NCI-H2171 (cell line): ENCODE measurements around the gene ATP6V1B1.

Experiments used
- DNase-seq: peaks from one replicate; lab custom pipeline; 2025; lab: John Stamatoyannopoulos, UW

ATP6V1B1 gene

GRCh38 chr2:70901227-70902066 lies 34.3 kb upstream of the ATP6V1B1 start:
- peak; percentile 40 for DNase-seq

DNA sequence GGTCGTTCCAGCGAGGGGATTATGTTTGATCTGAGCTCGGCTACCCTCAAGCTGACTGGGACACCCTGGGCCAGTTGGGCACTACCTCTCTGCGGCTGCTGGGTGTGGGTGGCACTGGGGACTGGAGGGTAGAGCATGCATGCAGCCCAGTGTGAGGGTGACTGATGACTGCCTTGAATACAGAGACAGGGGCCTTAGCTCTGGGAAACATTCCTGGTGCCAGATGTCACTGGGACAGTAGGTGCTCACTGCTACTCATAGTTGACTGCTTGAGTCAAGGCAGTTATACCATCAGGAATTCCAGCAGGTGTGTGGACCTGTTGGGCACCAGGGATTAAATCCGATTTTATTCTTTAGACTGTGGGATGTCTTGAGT lies 33.6 kb upstream of the ATP6V1B1 start:
- DNase-seq = no peak

DNA sequence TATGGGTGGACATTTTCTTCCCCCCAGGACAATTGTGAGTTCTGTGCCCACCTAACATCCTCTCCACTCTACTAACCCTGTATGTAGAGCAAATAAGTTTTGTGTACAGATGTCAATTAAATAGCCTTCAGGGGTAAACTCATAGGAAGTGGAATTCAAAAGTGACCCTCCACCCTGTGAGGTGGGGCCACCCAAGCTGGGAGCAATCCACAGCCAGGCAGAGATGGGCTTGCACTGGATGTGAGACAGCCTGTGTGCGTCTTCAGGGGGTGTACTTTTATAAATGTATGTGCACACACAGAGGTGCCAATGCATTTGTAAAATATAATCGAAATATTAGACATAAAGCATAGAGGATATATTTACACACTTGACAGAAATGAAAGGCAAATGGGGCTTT lies 33.1 kb upstream of the ATP6V1B1 start:
- no peak for DNase-seq

GRCh38 chr2:70903171-70903570 lies 32.5 kb upstream of the ATP6V1B1 start:
- no peak for DNase-seq

- DNase-seq = no peak
Measured at GRCh38 chr2:70903641-70904340, 31.9 kb upstream of the ATP6V1B1 start.

DNA sequence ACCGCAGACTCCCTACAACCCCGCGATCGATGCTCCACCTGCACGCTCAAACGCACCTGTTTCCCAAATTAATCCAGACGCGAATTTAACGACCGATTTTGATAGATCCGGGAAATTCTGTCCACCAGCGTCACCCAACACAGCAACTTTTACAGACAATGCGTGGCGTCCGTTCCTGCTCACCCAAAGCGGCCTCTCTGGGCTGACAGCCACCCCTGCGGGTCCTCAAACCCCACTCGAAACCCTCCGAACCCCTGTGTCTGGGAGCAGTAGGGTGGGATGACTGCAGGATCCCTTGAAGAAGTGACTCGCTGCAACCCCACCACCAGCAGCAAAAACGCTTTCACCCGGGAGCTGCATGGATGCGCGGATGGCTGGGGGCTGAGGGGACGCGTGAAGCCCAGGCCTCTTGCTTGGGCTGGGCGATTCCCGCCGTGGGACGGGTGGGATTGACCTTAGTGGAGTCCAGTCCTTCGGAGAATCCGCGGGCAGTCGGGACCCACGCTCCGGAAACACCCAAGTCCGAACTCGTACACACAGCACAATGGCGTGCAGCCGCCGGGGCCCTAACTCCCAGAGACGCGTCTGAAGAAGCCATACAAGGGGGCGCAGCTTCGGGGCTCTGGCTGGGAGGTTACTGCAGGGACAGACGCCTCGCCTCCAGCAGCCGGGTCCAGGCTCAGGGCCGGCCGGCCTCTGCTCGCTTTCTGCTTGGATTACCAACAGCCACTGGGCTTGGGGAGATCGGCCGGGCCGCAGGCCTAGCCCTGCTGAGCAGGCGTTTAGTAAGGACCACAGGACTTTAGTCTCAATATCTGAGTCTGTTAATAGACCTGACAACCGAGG lies 31.1 kb upstream of the ATP6V1B1 start:
- no peak for DNase-seq

DNA sequence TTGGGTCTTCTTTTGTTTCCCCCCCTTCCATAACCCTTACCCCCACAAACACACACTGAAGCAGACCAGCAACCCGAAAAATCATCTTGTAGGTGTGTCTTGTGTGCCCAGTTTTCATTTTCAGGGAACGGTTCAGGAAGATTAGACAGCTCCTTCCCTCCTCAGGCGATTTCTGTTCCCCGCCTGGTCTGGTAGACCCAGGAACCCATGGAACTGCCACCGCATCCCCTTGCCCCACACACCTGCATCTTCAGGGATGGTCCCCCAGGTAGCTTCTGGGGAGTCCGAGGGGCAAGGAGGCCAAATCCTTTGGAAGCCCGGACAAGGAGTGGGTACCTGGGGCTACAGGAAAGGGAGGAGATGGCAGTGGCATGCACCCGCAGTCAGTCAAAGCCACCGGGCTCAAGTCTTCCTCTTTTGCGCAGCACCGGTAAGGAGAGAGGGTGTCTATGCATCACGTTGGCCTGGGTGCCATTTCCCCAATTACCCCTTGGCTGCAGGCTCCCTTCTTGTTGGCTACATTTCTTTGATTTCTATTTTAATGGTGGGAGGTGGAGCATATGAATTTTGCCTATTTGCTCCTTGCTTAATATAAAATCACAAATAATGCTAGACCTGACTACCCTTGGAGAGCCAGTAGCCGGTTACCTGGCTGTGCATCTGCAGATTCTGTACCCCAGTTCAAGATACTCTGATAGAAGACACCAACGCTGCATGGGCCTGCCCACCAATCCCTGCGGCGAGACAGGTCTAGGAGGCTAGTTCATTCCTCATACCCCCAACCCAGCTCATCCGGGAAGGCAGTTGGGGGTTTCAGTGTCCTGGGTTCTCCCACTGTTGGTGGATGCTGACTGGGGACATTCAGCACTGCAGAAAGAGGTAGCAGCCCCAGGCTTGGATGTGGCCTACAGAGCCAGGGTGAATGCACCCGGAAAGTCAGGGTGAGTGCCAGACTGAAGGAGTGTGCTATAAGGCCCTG lies 30.0 kb upstream of the ATP6V1B1 start:
- no peak for DNase-seq

DNA sequence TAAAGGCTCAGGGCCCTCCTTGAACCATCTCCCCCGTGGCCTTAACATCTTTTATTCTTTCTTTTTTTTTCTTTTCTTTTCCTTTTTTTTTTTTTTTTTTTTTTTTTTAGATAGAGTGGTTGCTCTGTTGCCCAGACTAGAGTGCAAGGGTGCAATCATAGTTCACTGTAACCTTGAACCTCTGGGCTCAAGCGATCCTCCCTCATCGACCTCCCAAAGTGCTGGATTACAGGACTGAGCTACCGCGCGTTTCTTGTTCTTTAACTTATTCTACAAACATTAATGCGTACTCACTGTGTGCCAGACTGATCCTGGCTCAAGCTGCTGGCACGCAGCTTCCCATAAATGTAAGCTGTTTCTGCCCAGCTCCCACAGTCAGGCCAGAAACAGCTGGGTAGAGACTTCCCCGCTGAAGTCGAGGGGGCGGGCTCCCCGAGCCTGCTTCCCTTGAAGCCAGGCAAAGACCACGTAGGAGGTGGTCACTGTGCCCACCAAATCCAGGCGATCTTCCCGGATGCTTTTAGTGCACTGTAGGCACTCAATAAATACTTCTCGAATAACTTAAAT lies 29.2 kb upstream of the ATP6V1B1 start:
- DNase-seq = no peak

DNA sequence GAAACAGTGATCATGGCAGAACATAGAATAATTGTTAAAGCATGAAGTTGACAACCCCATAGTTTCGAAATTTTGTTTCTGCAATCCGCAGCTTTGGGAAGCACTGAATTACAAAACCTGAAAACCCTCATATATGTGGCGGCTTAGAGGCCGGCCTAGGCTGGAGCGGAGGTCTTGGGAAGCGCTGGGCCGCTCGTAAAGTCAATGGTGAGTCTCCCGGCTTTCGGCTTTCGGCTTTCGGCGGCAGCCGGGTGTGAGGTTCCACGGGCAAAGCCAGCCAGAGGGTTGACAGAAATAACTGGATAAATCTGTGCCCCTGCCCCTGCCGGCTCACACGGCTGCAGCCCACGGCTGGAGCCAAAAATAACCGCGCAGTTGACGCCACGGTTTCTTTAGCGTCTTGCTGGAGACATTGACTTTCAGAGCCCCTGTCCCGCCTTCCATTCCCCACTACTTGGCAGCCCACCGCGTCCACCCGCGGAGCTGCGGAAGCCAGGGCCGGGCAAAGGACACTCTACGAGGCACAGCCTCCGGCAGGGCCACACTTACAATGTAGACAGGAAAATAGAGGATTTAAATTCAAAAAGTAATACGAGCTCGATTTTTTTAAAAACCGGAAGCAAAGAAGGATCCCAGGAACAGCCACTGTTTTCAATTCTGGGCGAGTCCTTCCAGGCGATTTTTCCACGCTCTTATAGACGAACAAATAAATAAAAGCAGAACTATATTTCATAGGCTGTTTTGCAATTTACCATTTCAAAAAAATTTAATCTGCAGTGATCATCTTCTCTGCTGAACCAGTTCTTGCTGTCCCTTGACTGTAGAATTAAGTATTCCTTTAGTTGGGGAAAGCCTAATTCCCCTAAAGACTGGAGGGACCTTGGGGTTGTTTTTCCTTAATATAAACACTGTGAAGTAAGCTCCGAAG lies 28.3 kb upstream of the ATP6V1B1 start:
- DNase-seq = no peak

DNA sequence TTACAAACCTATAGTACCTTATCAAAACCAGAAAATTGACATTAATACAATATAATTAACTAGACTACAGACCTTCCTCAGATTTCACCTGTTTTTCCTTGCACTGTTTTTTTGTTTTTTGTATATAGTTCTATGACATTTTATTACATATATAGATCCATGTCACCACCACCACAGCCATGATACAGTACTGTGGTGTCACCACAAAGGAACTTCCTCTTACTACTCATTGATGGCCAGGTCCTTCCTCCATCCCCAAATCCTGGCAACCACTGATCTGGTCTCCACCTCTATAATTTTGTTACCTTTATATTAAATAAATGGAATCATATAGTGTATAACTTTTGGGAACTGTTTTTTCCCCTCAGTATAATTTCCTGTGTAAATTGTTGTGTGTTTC lies 19.4 kb upstream of the ATP6V1B1 start:
- DNase-seq = no peak

DNA sequence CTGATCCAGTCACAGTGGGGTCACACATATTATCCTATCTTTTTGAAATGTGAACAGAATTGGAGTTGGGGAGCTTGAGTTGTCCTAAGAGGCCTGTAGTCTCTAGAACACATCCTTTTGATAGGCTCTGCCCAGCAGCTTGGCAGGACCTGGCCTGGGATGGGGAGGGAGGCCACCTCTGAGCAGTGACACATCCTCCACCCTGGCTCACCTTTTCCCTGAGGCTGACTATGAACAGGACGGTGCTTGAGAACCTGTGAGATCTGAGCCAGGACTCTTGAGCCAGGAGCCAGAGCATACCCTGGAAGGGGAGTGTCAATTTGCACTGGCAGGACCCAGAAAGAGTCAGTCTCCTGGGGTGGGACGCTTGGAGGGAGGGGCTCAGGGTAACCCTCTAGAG lies 17.7 kb upstream of the ATP6V1B1 start:
- DNase-seq = no peak

GRCh38 chr2:70919672-70920366 lies 15.9 kb upstream of the ATP6V1B1 start:
- peak; percentile 5 for DNase-seq

DNA sequence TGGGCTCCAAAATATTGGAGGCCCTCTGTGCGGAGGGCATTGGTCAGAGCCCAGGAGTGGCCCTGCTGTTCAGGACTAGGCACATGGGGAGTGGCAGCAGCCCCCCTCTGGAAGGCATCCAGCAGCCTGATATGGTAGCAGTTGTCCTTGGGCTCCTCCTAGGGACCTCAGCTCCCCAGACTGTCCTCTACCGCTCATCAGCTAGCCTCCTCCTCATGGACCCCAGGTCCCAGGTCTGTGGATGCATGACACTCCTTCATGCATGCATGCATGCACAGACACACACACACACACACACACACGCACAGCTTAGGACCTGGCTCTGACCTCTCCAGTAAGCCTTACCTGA lies 15.4 kb upstream of the ATP6V1B1 start:
- DNase-seq = no peak

GRCh38 chr2:70921031-70921430 lies 14.7 kb upstream of the ATP6V1B1 start:
- DNase-seq = no peak

GRCh38 chr2:70921839-70922234 lies 13.9 kb upstream of the ATP6V1B1 start:
- DNase-seq = no peak

DNA sequence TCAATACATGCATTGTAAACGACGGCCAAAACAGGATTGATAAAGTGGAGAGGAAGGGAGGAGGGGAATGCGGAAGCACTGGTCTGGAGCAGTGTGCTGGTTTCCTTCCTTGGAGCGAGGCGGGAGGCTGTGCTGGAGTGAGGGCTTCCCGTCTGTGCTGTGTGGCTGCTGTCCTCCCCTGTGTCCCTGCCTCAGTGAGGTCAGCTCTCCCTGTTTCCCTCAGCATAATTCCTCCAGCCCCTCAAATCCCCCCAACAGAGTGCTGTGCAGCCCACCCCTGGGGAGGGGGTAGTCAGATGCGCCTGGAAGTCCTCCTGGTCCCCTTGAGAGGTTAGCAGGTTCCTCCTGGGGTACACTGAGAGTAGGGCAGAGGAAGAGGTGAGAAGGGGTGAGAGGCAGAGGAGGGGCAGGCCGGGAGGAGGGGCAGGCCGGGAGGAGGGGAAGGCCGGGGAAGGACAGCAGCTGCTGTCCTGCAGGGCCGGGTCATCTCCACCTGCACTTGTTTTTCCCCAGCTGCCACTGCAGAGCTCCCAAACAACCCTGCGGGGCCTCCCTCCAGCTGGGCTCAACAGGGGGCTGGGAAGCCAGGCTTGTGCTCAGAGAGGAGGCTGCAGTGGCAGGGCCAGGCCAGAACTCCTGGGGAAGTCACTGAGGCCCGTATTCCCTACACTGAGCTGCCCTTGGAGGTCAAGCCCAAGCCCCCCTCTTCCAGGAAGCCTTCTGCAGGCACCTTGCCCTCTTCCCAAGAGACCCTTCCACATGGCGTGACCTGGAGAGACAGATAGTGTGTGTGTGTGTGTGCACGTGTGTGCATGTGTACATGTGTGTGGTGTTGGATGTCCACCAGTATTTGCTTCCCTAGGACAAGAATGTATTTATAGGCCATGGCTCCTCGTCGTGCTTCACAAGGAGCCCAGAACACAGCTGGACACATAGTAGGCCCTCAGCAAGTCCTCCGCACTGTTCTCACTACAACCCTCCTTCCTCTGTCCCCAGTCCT lies 13.2 kb upstream of the ATP6V1B1 start:
- DNase-seq = no peak

GRCh38 chr2:70923378-70924015 lies 12.2 kb upstream of the ATP6V1B1 start:
- DNase-seq = no peak

- DNase-seq = no peak
Measured at GRCh38 chr2:70926042-70926441, 9.7 kb upstream of the ATP6V1B1 start.
